Glomerular visceral epithelial cell (primary cell): ENCODE results near the gene SYT7.

Experiments used
- DNase-seq: peaks from one replicate; pipeline ENCODE4 v3.0.0-alpha.2; 2016; ENCODE audit errors: extremely low spot score

The SYT7 gene

GRCh38 chr11:61581030-61581928 lies at the start of gene SYT7:
Gene SYT7, minus strand, starts transcription at chr11:61581076. Its CDS starts 256 bp downstream, at chr11:61580820.
- peak; percentile 95 for DNase-seq

GRCh38 chr11:61630089-61630488 lies 49.2 kb upstream of the SYT7 start:
- DNase-seq, result no peak

GRCh38 chr11:61629082-61629833 lies 48.4 kb upstream of the SYT7 start:
- no peak for DNase-seq

GRCh38 chr11:61628662-61628970 lies 47.7 kb upstream of the SYT7 start:
- no peak for DNase-seq

GRCh38 chr11:61627850-61628661 lies 47.2 kb upstream of the SYT7 start:
- DNase-seq, result peak; percentile 67

- DNase-seq, result peak; percentile 18
These were observed 45.9 kb upstream of the SYT7 start for GRCh38 chr11:61626580-61627380.

GRCh38 chr11:61625525-61625924 lies 44.6 kb upstream of the SYT7 start:
- no peak for DNase-seq

GRCh38 chr11:61621917-61622585 lies 41.2 kb upstream of the SYT7 start:
- DNase-seq, result no peak

GRCh38 chr11:61619471-61620226 lies 38.8 kb upstream of the SYT7 start:
- no peak for DNase-seq

- DNase-seq, result no peak
These were observed 38.1 kb upstream of the SYT7 start for GRCh38 chr11:61618978-61619377.

GRCh38 chr11:61617515-61617914 lies 36.6 kb upstream of the SYT7 start:
- no peak for DNase-seq

- DNase-seq, result no peak
These were observed 35.6 kb upstream of the SYT7 start for GRCh38 chr11:61616434-61616833.

GRCh38 chr11:61614782-61615181 lies 33.9 kb upstream of the SYT7 start:
- DNase-seq, result peak; percentile 20

GRCh38 chr11:61613870-61614269 lies 33.0 kb upstream of the SYT7 start:
- no peak for DNase-seq

GRCh38 chr11:61613051-61613450 lies 32.2 kb upstream of the SYT7 start:
- DNase-seq, result no peak

GRCh38 chr11:61611309-61611708 lies 30.4 kb upstream of the SYT7 start:
- DNase-seq, result no peak

- no peak for DNase-seq
These were observed 30.0 kb upstream of the SYT7 start for GRCh38 chr11:61610905-61611304.

- DNase-seq, result no peak
These were observed 29.1 kb upstream of the SYT7 start for GRCh38 chr11:61609980-61610366.

GRCh38 chr11:61609000-61609979 lies 28.4 kb upstream of the SYT7 start:
- DNase-seq, result no peak
